ENCODE results near the gene ARHGAP45.
A peak's percentile ranks its signal among the peaks of the same experiment; 100 is the strongest.

GRCh38 chr19:1105008-1105872 is 38.3 kb downstream of the ARHGAP45 start:
- TF ChIP-seq, protein P1, sequence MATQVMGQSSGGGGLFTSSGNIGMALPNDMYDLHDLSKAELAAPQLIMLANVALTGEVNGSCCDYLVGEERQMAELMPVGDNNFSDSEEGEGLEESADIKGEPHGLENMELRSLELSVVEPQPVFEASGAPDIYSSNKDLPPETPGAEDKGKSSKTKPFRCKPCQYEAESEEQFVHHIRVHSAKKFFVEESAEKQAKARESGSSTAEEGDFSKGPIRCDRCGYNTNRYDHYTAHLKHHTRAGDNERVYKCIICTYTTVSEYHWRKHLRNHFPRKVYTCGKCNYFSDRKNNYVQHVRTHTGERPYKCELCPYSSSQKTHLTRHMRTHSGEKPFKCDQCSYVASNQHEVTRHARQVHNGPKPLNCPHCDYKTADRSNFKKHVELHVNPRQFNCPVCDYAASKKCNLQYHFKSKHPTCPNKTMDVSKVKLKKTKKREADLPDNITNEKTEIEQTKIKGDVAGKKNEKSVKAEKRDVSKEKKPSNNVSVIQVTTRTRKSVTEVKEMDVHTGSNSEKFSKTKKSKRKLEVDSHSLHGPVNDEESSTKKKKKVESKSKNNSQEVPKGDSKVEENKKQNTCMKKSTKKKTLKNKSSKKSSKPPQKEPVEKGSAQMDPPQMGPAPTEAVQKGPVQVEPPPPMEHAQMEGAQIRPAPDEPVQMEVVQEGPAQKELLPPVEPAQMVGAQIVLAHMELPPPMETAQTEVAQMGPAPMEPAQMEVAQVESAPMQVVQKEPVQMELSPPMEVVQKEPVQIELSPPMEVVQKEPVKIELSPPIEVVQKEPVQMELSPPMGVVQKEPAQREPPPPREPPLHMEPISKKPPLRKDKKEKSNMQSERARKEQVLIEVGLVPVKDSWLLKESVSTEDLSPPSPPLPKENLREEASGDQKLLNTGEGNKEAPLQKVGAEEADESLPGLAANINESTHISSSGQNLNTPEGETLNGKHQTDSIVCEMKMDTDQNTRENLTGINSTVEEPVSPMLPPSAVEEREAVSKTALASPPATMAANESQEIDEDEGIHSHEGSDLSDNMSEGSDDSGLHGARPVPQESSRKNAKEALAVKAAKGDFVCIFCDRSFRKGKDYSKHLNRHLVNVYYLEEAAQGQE (IDR thresholded peaks at IDR 0.05; ENCODE audit: insufficient read depth in 1 of 2, low read depth in 2 of 2, low read length in 2 of 2): no peak
- TF ChIP-seq SIN3A (IDR thresholded peaks at IDR 0.05; ENCODE audit: borderline replicate concordance, insufficient read depth, low read length) (no peak), TAF1 (IDR thresholded peaks at IDR 0.05; ENCODE audit: borderline replicate concordance, insufficient read depth, low read length) (no peak), POLR2AphosphoS5 (IDR thresholded peaks at IDR 0.05; ENCODE audit: low read depth, low read length) (0 out of 2 replicates have a peak, but pooled peaks have one; percentile 5)
